Measurements from ENCODE around the gene RGS6.

GRCh38 chr14:72535485-72535884, 603.3 kb downstream of the RGS6 start:
- TF ChIP-seq, protein P1, sequence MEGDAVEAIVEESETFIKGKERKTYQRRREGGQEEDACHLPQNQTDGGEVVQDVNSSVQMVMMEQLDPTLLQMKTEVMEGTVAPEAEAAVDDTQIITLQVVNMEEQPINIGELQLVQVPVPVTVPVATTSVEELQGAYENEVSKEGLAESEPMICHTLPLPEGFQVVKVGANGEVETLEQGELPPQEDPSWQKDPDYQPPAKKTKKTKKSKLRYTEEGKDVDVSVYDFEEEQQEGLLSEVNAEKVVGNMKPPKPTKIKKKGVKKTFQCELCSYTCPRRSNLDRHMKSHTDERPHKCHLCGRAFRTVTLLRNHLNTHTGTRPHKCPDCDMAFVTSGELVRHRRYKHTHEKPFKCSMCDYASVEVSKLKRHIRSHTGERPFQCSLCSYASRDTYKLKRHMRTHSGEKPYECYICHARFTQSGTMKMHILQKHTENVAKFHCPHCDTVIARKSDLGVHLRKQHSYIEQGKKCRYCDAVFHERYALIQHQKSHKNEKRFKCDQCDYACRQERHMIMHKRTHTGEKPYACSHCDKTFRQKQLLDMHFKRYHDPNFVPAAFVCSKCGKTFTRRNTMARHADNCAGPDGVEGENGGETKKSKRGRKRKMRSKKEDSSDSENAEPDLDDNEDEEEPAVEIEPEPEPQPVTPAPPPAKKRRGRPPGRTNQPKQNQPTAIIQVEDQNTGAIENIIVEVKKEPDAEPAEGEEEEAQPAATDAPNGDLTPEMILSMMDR (IDR thresholded peaks at IDR 0.05): no peak
- TF ChIP-seq POLR2A (IDR thresholded peaks at IDR 0.05): no peak

Data from thyroid gland (tissue), 4 donors.